Measurements from ENCODE around the gene GUCA2A. TPM values are rescaled to one million over a fixed set of nuclear protein-coding genes. Genes with fewer than 3 reads are reported as not detected.

GUCA2A gene
- total and polyA plus RNA-seq, 2 of the 4 experiments (the other 2 are of a cell fraction), result not detected

GRCh38 chr1:42192106-42192505 is 27.6 kb upstream of the GUCA2A start:
- H3K18ac ChIP-seq (ENCODE audit: low read depth, low read length), result no peak overlapping the region
- intact Hi-C loops (cut with micrococcal nuclease), result loop anchor here (5.0 kb wide), 1 partner anchor 140 kb away; no protein-coding TSS in a partner anchor

More at GRCh38 chr1:42192106-42192505, 27.6 kb upstream of the GUCA2A start:
- Histone ChIP-seq H3K9me1 (ENCODE audit: insufficient read depth, low read length) (peaks cover 3% of the 10 kb centered on the region; the same call in 1 of the 2 replicates), H3K9me3 (ENCODE audit: control insufficient read depth, insufficient read depth, low read length) (no peaks in the 10 kb centered on the region), H3K23ac (ENCODE audit: low read depth, low read length) (no peak overlapping the region), H3K4ac (ENCODE audit: low read depth, low read length) (no peak overlapping the region), H3K27me3 (ENCODE audit: control insufficient read depth, insufficient read depth, low read length) (no peaks in the 10 kb centered on the region), H4K8ac (ENCODE audit: low read depth in 2 of 2, low read length in 2 of 2) (no peak overlapping the region), H3K4me3 (ENCODE audit: insufficient read depth, low read depth, low read length) (no peak overlapping the region), H3K4me1 (ENCODE audit: control insufficient read depth, insufficient read depth, low read length) (no peaks in the 10 kb centered on the region), H2BK120ac (ENCODE audit: low read depth, low read length) (no peak overlapping the region), H4K91ac (ENCODE audit: insufficient read depth, low read depth, low read length) (no peak overlapping the region), H3K9ac (ENCODE audit: low read depth, low read length) (no peak overlapping the region), H2AFZ (replicated peaks; ENCODE audit: low read length, poor library complexity) (no peak overlapping the region), H4K20me1 (ENCODE audit: insufficient read depth, low read length) (no peaks in the 10 kb centered on the region; the same call in 1 of the 2 replicates), H3K56ac (ENCODE audit: extremely low read depth, insufficient read depth, low read length) (no peak overlapping the region), H3K4me2 (ENCODE audit: low read depth, low read length) (no peak overlapping the region), H3K79me1 (ENCODE audit: low read depth in 1 of 2, low read length in 2 of 2) (peaks cover 7 to 10% of the 10 kb centered on the region in 2 experiments; a peak in 3 of 4 replicates), H2AK5ac (ENCODE audit: low read depth, low read length) (no peak overlapping the region), H3K27ac (ENCODE audit: insufficient read depth, low read length) (no peak overlapping the region), H4K5ac (ENCODE audit: low read depth, low read length) (no peak overlapping the region), H2AK9ac (replicated peaks; ENCODE audit: low read depth, low read length, poor library complexity) (no peak overlapping the region), H3K14ac (replicated peaks; ENCODE audit: low read depth, low read length) (no peak overlapping the region), H3K36me3 (ENCODE audit: control insufficient read depth, insufficient read depth, low read length) (peaks cover 9% of the 10 kb centered on the region), H2BK15ac (ENCODE audit: low read depth, low read length) (no peak overlapping the region), H2BK20ac (ENCODE audit: low read depth, low read length) (no peak overlapping the region), H2BK5ac (ENCODE audit: low read depth, low read length, poor library complexity, severe bottlenecking) (no peak overlapping the region)
- no peak for DNase-seq
- WGBS, 2 experiments (ENCODE audit: extremely low coverage in 2 of 2, insufficient read length in 1 of 2), result 100% methylated on average over 1 of the region's 4 CpGs; no CpG with 5 or more reads in 1 of the 2 experiments
- CTCF ChIA-PET, result no interaction called here
- BruUV-seq (replicated peaks), result no TSS peak
- no peak for ATAC-seq (ENCODE audit: low read depth)
- in situ Hi-C loops (cut with MboI; ENCODE audit: low sequenced_read_pairs) (no loop called here), dilution Hi-C loops (cut with HindIII; ENCODE audit: low sequenced_read_pairs, unreplicated experiment) (no loop called here)
- POLR2A ChIA-PET (ENCODE audit: unreplicated experiment), result no interaction called here
- TF ChIP-seq ELK1 (IDR thresholded peaks at IDR 0.05; ENCODE audit: borderline replicate concordance, low read depth, low read length), result no peak
- TF ChIP-seq NFE2L2 (IDR thresholded peaks at IDR 0.05; ENCODE audit: low read depth, low read length), result no peak
- TF ChIP-seq RAD21 (IDR thresholded peaks at IDR 0.05; ENCODE audit: low read length), result no peak
- TF ChIP-seq SMC3 (IDR thresholded peaks at IDR 0.05; ENCODE audit: low read depth, low read length), result no peak
- no peak for TF ChIP-seq MAFK (IDR thresholded peaks at IDR 0.05; ENCODE audit: low read depth, low read length)
- TF ChIP-seq USF2 (IDR thresholded peaks at IDR 0.05; ENCODE audit: low read depth, low read length), result no peak
- no peak for TF ChIP-seq BHLHE40 (IDR thresholded peaks at IDR 0.05; ENCODE audit: low read depth, low read length)

Measured in IMR-90 (cell line).